GM18520 (cell line): Measurements from ENCODE around the gene DPM2.

Experiments
- ATAC-seq: cut with Tn5 transposase; IDR thresholded peaks from one replicate; pipeline ENCODE4 v1.9.1; 2021; ENCODE audit not compliant: unreplicated experiment

Gene DPM2

DNA sequence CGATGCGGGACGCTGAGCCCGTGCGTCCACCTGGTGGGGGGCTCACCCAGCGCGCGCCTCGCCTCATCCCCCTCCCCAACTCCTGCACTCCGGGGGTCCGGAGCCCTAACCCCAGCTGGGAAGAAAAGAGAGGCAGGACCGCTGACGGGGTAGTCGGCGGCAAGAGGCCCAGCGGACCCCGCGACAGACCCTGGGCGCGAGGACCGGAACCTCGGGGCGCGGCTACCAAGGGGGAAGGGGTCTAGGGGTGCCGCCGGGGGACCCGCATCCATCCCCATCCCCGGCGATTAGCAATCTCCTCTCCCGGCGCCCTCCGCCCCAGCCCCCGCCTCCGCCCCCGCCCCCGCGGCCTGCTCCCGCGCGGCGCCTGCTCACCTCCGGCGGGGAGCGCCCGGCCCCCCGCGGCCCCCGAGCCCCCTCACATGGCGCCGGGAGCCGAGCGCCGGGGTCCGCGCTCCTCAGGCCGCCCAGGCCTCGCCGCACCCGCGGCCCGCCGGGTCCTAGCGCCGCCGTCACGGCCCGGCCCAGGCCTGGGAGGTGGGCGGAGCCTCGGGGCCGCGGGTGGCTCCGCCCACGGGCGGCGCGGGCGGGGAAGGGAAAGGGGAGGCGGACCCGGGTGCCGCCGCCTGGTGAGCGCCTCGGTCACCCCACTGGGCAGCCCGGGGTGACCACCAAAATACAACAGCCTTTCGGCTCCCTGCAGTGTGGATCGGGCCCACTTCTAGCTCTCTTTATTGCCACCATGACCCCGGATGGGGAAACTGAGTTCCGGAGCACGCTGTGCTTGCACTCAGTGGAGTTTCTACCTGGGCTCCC, 38.3 kb downstream of the DPM2 start, which contains the start of gene ST6GALNAC6:
Gene ST6GALNAC6 (minus strand): TSS at position 476 of the 816 bp plus-strand sequence. CDS start 1,622 bp downstream, outside the sequence.
- peak; percentile 69 for ATAC-seq

DNA sequence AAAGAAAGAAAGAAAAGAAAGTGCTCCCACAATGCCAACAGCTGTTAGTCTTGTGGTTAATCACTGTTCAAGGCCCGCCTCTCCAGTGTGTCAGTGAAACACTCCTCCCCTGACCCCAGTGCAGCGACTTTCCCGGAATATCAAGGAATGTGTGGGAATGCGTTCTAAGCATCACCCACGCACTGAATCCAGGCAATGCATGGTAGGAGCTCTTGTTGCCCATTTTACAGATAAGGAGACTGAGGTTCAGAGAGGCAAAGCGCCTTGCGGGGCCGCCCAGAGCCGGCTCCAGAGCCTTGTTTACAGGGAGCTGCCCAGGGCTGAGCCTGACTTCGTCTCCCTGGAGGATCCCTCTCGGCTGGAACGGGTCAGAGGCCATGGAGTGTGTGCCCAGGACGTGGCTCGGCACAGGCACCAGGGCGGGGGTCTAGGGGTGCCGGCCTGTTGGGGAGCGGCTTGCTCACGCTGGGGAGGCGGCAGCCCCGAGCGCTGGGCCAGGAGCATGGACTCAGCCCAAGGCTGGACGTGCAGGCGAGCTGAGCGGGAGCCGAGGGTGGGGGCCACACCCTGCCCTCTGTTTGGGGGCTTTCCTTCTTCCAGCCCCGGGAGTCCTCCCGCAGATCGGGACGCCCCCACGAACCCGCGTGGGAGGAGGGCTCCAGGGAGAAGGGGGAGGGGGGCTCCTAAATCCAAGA, 39.1 kb downstream of the DPM2 start:
- ATAC-seq: no peak

DNA sequence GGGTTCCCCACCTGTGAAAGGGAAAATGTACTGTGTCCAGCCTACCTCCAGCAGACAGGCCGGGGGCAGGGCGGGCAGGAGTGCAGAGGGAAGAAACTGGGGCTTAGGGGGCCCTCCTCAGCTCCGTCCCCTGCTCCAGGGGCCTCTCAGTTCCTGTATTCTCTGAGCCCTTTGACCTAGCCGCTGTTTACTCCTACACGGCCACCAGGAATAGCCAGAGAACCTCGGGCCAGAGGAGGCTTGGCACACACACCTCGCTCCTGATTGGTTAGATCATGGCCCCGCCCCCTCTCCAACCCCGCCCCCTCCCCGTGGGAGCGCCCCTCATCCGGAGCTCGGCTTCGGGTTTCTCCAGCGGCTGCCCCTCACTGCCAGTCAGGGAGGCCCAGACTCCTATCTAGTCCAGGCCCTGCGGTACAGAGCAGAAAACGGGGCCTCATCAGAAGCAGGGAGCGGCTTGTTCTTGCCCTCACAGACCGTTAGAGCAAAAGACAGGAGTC, 40.4 kb downstream of the DPM2 start:
- no peak for ATAC-seq

DNA sequence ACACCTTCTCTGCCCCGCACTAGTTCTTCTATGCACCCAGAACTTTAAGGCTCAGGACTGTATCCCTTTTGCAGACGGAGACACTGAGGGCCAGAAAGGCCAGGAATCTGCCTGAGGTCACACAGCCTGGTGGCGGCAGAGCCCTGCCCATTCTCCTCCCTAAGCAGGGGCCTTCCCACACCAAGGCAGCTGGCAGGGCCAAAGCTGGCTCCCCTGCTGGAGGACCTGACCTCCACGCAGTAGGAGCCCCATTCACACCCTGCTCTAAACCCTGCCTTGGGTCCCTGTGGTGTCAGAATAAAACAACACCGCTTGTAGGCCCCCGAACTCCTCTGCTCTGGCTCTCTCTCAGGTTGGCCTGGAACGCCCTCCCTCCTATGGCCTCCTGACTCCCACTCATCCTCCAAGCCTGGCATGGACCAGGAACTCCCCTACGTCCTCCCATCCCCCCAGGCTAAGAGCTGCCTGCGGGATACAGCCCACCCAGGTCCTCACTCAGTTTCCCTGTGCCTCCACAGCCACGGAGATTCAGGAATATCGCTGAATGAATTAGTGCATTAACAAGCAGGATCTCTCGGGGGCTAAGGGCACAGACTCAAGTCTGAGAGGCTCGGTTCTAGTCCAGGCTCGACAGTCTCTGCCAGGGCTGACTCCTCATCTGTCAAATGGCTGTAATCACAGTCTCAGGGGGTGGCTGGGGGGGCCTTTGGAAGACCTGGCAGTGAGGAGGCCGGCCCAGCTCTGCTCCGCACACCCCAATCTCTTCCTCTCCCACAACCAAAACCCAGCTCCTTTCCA, 41.1 kb downstream of the DPM2 start:
- ATAC-seq: no peak

DNA sequence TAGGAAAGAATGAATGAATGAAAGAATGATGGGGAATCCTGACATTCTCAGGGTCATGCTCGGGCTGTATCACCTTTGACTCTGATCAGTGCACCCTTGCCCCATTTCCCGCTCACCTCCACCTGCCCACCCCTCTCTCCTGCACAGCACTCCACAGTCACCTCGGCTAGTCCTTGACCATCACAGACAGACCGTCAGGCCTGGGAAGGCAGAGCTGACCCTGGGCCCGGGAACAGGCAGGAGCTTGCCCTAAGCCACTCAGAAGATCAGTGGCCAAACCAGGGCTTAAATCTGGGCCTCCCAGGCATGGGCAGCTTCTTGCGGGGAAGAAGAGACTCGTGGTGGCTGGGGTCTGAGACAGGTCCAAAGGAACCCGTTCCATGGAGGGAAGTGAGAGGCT, 41.8 kb downstream of the DPM2 start:
- no peak for ATAC-seq

DNA sequence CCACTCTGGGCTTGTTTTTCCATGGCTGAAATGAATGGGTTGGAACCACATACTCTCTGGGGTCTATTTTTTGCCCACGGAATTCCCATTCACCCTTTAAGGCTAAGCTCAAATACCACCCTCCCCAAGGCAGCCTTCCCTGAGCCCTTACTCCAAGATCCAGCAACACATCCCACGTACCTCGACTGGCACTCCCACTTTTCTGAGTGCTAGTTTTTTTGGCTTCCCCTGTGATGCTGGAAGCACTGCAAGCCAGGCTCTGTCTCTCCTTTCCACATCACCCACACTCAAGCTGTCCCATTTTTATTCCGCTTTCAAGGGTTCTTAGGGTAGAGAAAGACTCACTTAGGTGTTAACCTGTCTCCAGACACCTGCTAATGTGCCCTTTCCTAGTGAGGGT, 44.3 kb downstream of the DPM2 start:
- no peak for ATAC-seq

DNA sequence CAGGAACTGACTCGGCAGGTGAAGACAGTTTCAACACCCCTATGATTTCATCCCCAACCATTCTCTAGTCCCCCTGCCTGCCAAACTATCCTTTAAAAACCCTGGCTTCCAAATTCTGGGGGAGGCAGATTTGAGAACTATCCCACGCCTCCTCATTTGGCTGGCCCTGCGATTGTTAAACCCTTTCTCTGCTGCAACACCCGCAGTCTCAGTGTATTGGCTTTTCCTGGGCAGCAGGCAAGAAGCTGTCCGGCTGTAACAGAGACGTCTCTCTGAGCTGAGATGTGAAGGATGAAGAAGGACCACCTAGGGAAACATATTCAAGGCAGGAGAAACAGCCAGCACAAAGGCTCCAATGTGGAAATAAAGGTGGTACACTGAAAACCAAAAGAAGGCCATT, 44.8 kb downstream of the DPM2 start:
- ATAC-seq: no peak

DNA sequence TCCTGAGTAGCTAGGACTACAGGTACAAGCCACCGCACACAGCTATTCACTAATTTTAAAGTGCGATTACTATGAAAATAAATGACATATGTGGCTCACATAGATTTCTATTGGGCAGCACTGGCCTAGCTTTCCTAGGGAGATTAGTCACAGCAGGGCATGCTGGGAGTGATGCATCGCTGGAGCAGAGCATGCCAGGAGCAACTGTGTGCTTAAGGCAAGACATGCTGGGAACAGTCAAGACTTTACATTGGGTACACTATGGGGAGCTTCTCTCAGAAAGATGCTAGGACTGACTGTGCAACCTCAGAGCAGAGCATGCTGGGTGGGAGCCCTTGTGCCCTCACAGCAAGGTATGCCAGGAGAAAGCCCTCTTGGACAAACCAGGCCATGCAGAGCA, 47.6 kb downstream of the DPM2 start:
- ATAC-seq: no peak

DNA sequence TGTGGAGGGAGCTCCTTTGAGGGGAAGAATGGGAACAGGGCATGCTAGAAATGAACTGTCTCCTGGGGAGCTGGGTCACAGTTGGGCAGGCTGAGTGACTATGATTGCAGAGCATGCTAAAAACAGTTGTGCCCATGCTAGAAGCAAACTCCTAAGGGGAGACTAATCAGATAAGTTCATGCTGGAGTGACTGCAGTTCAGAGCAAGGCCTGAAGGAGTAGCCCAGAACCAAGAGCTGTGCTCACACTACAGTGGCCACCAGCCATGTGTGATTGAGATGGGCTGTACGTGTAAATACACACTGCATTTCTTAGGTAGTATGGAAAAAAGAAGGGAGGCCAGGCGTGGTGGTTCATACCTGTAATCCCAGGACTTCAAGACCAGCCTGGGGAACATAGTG, 49.9 kb downstream of the DPM2 start:
- ATAC-seq: no peak

DNA sequence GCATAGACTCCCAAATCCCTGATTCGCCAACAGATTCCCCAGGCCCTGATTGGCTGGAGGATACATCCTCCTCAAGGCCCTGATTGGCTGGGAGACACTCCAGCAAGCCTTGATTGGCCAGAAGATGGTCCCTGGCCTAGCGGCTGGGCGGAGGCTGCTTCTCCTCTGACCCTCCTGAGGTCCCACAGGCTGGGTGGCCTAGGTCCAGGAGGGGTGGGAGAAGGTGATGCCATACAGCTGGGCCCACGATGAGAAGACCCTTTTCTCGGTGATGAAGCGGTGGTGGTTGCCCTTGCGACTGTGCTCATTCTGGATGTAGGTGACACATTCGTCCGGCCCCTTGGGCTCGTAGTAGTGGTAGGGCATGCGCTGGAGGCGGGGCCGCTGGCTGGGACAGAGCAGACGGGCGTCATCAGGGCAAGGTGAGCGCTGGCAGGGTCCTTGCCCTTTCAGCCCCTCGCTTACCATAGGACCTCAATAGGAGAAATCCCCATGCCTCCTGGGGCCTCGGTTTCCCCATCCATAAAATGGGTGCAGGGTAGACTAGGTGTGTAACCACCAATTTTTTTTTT, 51.2 kb downstream of the DPM2 start:
- ATAC-seq: no peak

DNA sequence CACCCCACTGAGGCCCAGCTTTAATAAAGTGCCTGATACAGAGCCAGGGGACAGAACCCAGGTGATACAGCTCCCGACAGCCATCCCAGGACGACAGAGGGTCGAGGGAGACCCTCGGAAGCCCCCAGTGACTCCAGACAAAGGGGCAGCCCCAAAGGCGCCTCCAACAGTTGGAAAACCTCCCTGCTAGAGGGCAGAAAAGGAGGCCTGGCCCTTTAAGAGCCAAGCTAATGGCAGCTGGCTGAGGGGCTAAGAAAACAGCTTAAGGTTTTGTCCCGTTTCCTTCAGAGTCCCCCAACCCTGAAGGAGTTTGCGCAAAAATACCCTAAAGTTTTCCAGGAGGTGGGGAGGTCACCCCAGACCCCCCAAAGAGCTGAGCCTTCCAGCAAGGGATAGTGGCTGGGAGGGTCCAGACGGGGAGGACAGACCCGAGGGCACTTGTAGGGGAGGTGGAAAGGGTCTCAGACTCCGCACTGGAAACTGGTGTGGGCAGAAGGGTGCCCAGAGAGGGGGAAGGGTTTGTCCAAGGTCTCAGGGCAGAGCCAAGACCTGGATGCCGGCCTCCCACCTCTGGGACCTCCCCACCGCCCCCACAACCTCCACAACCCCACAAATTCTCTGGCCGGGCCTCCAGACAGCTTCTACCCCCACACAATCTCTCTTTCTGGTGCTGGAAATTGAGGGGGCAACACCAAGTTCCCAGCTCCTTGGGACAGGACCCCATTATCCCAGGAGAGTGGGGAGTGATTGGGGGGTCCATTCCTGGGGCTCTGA, 52.0 kb downstream of the DPM2 start:
- ATAC-seq: no peak
